Measurements from ENCODE around the gene RAB11B. TPM values are rescaled to one million over a fixed set of nuclear protein-coding genes. Genes with fewer than 3 reads are reported as not detected.
A peak's percentile ranks its signal among the peaks of the same experiment; 100 is the strongest.
"Not testable (repeated sequence)": the region's sequence is repeated elsewhere in the genome, so short reads cannot be mapped to it uniquely, and the experiment has no call there.

RAB11B gene
- total RNA-seq, 3 donors from 2014 or later = 39.5 to 57.7 (median 41.3) TPM

- H3K4me1 ChIP-seq = peaks cover 0 to 5% of the 10 kb centered on the region in 2 donors
- no peaks in the 10 kb centered on the region for H3K36me3 ChIP-seq
- TF ChIP-seq POLR2AphosphoS5 (IDR thresholded peaks at IDR 0.05) = no peak
- no peak for TF ChIP-seq CTCF (IDR thresholded peaks at IDR 0.05)
- no peak for TF ChIP-seq POLR2A (IDR thresholded peaks at IDR 0.05)
- intact Hi-C loops (cut with DNase I; ENCODE audit: low total_unique reads) = loop anchor here (5.0 kb wide), 1 partner anchor 45 kb away; no protein-coding TSS in a partner anchor
- H3K9me3 ChIP-seq = no peaks in the 10 kb centered on the region
- no peak overlapping the region for H3K27ac ChIP-seq
- H3K4me3 ChIP-seq = peak overlapping the region in 2 of 3 donors; percentile 13 to 32
- no peaks in the 10 kb centered on the region for H3K27me3 ChIP-seq
- DNase-seq (ENCODE audit: low spot score in 2 of 2) = no peak
Observed at GRCh38 chr19:8352134-8352827, 37.9 kb upstream of the RAB11B start.

DNA sequence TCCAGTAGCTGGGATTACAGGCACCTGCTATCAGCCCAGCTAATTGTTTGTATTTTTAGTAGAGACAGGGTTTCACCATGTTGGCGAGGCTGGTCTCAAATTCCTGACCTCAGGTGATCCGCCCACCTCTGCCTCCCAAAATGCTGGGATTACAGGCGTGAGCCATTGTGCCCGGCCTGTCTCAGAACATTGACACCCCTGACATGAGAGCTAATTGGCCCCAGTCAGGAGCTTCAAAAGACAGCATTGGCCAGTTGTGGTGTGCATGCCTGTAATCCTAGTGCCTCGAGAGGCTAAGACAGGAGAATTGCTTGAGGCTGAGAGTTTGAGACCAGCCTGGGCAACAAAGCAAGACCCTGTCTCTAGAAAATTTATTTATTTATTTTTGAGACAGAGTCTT is 37.3 kb upstream of the RAB11B start:
- not testable (repeated sequence) for H3K27me3 ChIP-seq; H3K4me1 ChIP-seq; H3K9me3 ChIP-seq; H3K27ac ChIP-seq; H3K36me3 ChIP-seq; DNase-seq (ENCODE audit: low spot score in 2 of 2)
- H3K4me3 ChIP-seq = peak overlapping the region in 1 of 3 donors; percentile 32
- intact Hi-C loops (cut with DNase I; ENCODE audit: low total_unique reads) = loop anchor here (5.0 kb wide), 1 partner anchor 44 kb away; no protein-coding TSS in a partner anchor

DNA sequence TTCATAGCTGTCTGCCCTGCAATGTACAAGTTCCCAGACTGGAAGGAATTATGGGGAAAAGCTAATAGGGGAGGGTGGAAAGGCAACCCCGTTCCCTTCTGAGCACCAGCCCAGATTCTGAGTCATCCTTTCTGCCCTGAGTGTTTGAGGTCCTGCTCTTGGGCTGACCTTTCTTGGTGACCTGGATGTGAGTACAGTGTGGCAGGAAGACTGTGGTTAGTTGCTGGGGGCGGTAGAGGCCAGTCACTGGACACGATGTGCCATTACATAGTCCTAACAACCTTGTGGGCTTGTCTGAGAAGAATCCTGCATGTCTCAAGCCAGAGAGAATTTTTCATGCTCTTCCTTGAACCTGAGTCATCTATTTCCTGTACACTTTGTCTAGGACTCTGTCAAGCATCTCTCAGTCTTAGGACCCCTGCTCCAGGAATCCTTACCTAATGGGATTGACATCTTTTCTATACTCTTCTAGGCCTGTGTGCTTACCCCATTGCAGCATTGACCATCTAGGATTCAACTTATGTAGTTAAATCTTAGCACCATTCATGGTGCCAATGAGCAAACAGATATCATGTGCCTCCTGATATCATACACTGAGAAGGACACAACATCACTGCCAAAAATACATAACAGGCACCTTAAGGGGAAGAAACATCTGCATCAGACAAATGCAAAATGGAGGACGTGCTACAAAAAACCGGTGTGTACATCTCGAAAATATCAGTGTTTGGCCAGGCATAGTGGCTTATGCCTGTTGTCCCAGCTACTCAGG is 34.3 kb upstream of the RAB11B start:
- Histone ChIP-seq H3K4me3 (no peak overlapping the region), H3K9me3 (no peaks in the 10 kb centered on the region), H3K4me1 (peaks cover 0 to 5% of the 10 kb centered on the region in 2 donors), H3K27me3 (no peaks in the 10 kb centered on the region), H3K27ac (peak overlapping the region in 1 of 2 donors; percentile 74), H3K36me3 (no peaks in the 10 kb centered on the region)
- peak; percentile 18 to 82 (median 26) for TF ChIP-seq POLR2AphosphoS5 (IDR thresholded peaks at IDR 0.05)
- no peak for TF ChIP-seq POLR2A (IDR thresholded peaks at IDR 0.05)
- no peak for TF ChIP-seq CTCF (IDR thresholded peaks at IDR 0.05)
- DNase-seq (ENCODE audit: low spot score in 2 of 2) = peak in 1 of 2 donors; percentile 41
- intact Hi-C loops (cut with DNase I; ENCODE audit: low total_unique reads) = no loop called here

DNA sequence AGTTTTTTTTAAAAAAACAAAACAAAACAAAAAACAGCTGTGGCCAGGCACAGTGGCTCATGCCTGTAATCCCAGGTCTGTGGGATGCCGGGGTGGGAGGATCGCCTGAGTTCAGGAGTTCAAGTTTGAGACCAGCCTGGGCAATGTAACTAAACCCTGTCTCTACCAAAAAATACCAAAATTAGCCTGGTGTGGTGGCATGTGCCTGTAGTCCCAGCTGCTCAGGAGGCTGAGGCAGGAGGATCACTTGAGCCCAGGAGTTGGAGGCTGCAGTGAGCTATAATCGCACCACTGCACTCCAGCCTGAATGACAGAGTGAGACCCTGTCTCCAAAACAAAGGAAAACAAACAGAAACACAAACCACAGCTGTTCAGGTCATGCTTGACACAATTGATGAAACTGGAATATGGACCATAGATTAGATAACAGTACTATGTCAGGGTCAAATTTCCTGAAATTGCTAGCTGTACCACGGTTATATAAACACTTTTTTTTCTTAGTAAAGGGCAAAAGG is 33.1 kb upstream of the RAB11B start:
- TF ChIP-seq POLR2AphosphoS5 (IDR thresholded peaks at IDR 0.05) (no peak), CTCF (IDR thresholded peaks at IDR 0.05) (no peak), POLR2A (IDR thresholded peaks at IDR 0.05) (no peak)
- H3K27me3 ChIP-seq = no peaks in the 10 kb centered on the region
- no peak overlapping the region for H3K4me3 ChIP-seq
- no peaks in the 10 kb centered on the region for H3K36me3 ChIP-seq
- intact Hi-C loops (cut with DNase I; ENCODE audit: low total_unique reads) = no loop called here
- peaks cover 0 to 13% of the 10 kb centered on the region in 2 donors for H3K4me1 ChIP-seq
- H3K27ac ChIP-seq = no peak overlapping the region
- DNase-seq (ENCODE audit: low spot score in 2 of 2) = no peak
- H3K9me3 ChIP-seq = no peaks in the 10 kb centered on the region

DNA sequence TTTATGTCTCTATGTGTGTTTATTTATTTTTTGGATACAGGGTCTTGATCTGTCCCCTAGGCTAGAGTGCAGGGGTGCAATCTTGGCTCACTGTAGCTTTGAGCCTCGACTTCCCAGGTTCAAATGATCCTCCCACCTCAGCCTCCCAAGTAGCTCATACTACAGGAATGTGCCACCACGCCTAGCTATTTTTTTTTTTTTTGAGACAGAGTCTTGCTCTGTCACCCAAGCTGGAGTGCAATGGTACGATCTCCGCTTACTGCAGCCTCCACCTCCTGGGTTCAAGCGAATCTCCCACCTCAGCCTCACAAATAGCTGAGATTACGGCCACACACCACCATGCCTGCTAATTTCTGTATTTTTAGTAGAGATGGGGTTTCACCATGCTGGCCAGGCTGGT is 31.2 kb upstream of the RAB11B start:
- Histone ChIP-seq H3K4me3 (no peak overlapping the region), H3K9me3 (no peaks in the 10 kb centered on the region), H3K27me3 (no peaks in the 10 kb centered on the region), H3K27ac (no peak overlapping the region), H3K4me1 (peaks cover 0 to 18% of the 10 kb centered on the region in 2 donors), H3K36me3 (no peaks in the 10 kb centered on the region)
- no peak for DNase-seq (ENCODE audit: low spot score in 2 of 2)
- intact Hi-C loops (cut with DNase I; ENCODE audit: low total_unique reads) = no loop called here
- TF ChIP-seq POLR2AphosphoS5 (IDR thresholded peaks at IDR 0.05) (no peak), POLR2A (IDR thresholded peaks at IDR 0.05) (no peak), CTCF (IDR thresholded peaks at IDR 0.05) (no peak)

All from breast epithelium (tissue), 4 donors.